GM12891 (cell line): ENCODE measurements around the gene TCF7.
A peak's percentile ranks its signal among the peaks of the same experiment; 100 is the strongest.
"Not testable (repeated sequence)": the region's sequence is repeated elsewhere in the genome, so short reads cannot be mapped to it uniquely, and the experiment has no call there.

Experiments
- DNase-seq: peaks from one replicate; pipeline ENCODE4 v3.0.0; 2011; ENCODE audit warnings: low spot score; ENCODE audit not compliant: insufficient read length
- FAIRE-seq: peaks from 2 replicates; lab custom pipeline; 2011; peaks lifted over from hg19 to GRCh38; lab: Jason Lieb, UNC
- PAX5 ChIP-seq: IDR thresholded peaks from 2 replicates; pipeline ENCODE4 v1.6.1; 2011; ENCODE audit warnings: low read length, moderate library complexity, mild to moderate bottlenecking; ENCODE audit not compliant: insufficient read depth, severe bottlenecking
- POLR2A ChIP-seq: IDR thresholded peaks from 2 replicates; pipeline ENCODE4 v1.6.1; 2011; ENCODE audit warnings: low read depth, low read length, control low read depth
- POLR2AphosphoS5 ChIP-seq: IDR thresholded peaks from 2 replicates; pipeline ENCODE4 v1.6.1; 2011; ENCODE audit warnings: low read depth, low read length, control low read depth
- POU2F2 ChIP-seq: IDR thresholded peaks from 2 replicates; pipeline ENCODE4 v1.6.1; 2011; ENCODE audit warnings: low read depth, mild to moderate bottlenecking, control low read depth, low read length, moderate library complexity
- SPI1 ChIP-seq: IDR thresholded peaks from 2 replicates; pipeline ENCODE4 v1.6.1; 2011; ENCODE audit warnings: low read depth, low read length, control low read depth
- TAF1 ChIP-seq: IDR thresholded peaks from 2 replicates; pipeline ENCODE4 v1.6.1; 2011; ENCODE audit warnings: low read depth, low read length, control low read depth

TCF7 gene

GRCh38 chr5:134146651-134147518, 32.4 kb downstream of the TCF7 start:
- FAIRE-seq (no peak), DNase-seq (no peak)
- peak; percentile 61; the same call in 1 of the 2 replicates for TF ChIP-seq POLR2AphosphoS5
- no peak for TF ChIP-seq TAF1
- TF ChIP-seq POU2F2 = 0 out of 2 replicates have a peak, but pooled peaks have one; percentile 7
- TF ChIP-seq POLR2A = 0 out of 2 replicates have a peak, but pooled peaks have one; percentile 1

DNA sequence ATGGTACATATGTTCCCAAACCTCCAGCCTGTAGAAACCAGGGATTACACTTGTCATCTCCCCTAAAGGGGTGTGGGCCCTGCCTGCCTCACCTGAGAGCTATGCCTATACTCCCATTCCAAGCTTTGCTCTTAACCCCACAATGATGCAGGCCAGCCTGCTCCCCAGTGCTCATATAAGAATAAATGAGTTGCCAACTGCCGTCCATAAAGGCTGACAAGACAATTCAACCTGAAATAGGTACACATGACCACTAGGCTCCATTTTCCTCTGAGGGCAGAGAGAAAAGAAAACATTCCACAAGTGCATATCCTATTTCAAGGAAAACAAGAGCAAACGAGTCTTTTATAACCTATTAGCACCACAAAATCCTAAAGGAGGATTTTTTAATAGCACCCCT, 33.8 kb downstream of the TCF7 start:
- DNase-seq (no peak), FAIRE-seq (no peak)
- TF ChIP-seq SPI1 (no peak), PAX5 (no peak), POLR2AphosphoS5 (peak; percentile 75), POU2F2 (no peak), POLR2A (peak; percentile 34; the same call in 1 of the 2 replicates), TAF1 (no peak)

DNA sequence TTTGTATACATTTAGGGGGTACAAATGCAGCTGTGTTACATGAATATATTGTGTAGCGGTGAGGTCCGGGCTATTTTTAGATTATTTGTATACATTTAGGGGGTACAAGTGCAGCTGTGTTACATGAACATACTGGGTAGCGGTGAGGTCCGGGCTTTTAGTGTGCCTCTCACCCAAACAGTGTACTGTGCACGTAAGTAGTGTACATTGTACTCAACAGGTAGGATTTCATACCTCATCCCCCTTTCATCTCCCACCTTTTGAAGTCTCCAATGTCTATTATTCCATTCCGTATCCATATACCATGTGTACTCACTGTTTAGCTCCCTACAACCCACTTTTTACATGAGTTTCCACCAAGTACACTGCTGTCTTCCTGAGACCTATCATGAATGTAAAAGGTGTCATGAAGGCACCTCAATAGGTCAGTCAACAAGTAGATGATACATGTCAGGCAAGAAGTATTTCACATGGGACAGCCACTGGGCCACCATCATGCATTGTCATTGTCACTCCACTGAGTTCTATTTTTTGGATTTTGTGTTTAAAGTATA, 34.6 kb downstream of the TCF7 start:
- no peak for FAIRE-seq
- DNase-seq = no peak
- TF ChIP-seq POU2F2 (no peak), POLR2A (peak; percentile 57; the same call in 1 of the 2 replicates)

GRCh38 chr5:134149571-134150303, 35.3 kb downstream of the TCF7 start:
- FAIRE-seq (no peak), DNase-seq (no peak)
- TF ChIP-seq PAX5 (no peak), POLR2A (peak; percentile 20; the same call in 1 of the 2 replicates), POU2F2 (0 out of 2 replicates have a peak, but pooled peaks have one; percentile 9)

DNA sequence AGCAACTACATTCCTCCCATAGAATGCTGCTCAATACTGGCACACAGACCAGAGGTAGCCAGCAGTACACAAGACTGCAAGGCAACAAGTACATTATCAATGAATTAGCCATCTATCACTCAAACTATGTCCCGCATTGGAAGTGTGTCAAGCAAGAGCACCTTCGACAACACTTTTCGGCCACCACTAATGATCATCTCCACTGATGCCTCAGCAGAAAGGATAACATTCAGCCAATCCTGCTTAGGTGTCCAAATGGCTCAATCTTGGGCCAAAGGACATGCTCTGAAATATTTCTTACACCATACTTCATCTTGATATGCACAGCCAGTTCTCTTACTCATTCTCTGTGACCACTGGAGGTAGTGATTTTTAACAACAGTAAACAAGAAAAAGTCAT, 37.2 kb downstream of the TCF7 start:
- peak; percentile 66 for FAIRE-seq

DNA sequence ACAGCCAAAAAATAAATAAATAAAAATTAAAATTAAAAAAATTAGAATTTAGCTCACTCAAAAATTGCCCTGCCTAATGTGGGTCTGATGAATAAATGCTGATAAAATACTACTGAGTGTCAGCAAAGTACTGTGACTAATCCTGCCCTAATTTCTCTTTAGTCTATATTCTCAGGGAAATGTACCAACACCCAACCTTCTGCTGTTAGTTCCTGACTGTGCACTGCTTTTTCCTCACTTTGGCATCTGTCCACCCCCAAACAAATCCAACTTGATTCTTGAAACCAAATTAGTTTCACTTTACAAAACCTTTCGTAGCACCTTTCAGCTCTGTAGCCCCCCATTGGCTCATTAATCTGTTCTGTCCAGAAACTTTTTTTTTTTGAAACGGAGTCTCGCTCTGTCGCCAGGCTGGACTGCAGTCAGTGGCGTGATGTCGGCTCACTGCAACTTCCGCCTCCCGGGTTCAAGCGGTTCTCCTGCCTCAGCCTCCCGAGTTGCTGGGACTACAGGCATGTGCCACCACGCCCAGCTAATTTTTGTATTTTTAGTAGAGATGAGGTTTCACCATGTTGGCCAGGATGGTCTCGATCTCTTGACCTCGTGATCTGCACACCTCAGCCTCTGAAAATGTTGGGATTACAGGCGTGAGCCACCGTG, 37.8 kb downstream of the TCF7 start:
- DNase-seq, FAIRE-seq: not testable (repeated sequence)

More for the DNA sequence above, 37.2 kb downstream of the TCF7 start:
- TF ChIP-seq POLR2AphosphoS5 (no peak), PAX5 (no peak), POLR2A (no peak), TAF1 (no peak), POU2F2 (no peak), SPI1 (no peak)
- no peak for DNase-seq

DNA sequence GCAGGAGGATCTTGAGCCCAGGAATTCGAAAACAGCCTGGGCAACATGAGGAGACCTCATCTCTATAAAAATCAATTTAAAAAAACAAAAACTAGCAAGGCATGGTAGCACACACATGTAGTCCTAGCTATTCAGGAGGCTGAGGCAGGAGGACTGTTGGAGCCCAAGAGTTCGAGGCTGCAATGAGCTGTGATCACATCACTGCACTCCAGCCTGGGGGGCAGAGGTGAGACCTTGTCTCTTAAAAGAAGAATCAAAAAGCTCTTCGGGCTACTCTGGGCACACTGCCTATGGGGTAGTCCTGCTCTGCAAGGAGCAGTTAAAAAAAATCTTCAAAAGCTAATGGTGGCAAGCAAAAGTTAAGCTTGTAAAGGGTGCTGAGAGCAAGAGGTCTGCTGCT, 38.8 kb downstream of the TCF7 start:
- TF ChIP-seq POU2F2 = no peak
- TF ChIP-seq TAF1 = no peak
- TF ChIP-seq POLR2AphosphoS5 = no peak
- DNase-seq (no peak), FAIRE-seq (no peak)

DNA sequence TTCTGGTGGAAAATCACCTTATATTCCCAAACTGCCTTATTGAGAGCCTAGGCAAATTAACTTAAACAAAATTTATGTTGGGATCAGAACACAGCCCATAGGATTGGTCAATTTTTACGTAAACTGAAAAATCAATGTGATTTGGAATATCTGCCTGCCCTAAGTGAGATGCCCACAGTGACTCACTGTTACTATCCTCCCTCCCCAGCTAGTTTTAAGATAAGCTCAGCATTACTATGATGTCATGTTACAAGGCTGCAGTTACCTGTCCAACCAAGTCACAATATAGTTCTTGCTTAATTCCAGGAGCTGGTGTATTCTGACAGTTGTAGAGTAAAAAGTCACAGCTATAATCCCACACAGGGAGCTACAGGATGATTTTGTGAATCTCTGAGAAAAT, 39.2 kb downstream of the TCF7 start:
- DNase-seq (no peak), FAIRE-seq (no peak)
- TF ChIP-seq POLR2A (no peak), TAF1 (no peak), SPI1 (no peak), PAX5 (no peak), POU2F2 (no peak), POLR2AphosphoS5 (no peak)

GRCh38 chr5:134161513-134162395, 47.3 kb downstream of the TCF7 start:
- DNase-seq (no peak), FAIRE-seq (peak; percentile 54)
- no peak for TF ChIP-seq TAF1
- no peak for TF ChIP-seq SPI1
- no peak for TF ChIP-seq POU2F2
- no peak for TF ChIP-seq POLR2AphosphoS5
- no peak for TF ChIP-seq PAX5
- no peak for TF ChIP-seq POLR2A
